Measurements from ENCODE around the gene USP24. TPM values are rescaled to one million over a fixed set of nuclear protein-coding genes. Genes with fewer than 3 reads are reported as not detected.

Gene USP24
- polyA plus RNA-seq, 1 of the 3 experiments (the other 2 are of a cell fraction) = 8.1 TPM

DNA sequence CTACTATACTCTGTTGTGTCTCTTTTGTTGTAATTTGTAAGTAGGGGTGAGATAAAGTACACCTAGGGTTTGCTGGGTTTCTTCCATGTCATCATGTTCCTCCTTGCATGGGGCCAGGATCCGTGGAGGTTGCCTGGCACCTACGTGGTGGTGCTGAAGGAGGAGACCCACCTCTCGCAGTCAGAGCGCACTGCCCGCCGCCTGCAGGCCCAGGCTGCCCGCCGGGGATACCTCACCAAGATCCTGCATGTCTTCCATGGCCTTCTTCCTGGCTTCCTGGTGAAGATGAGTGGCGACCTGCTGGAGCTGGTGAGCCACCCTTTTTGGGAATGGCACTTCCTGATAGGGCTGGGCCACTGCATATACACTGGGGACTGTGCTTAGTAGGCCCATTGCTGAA, 171.4 kb downstream of the USP24 start (continued):
- TF ChIP-seq, protein P1, sequence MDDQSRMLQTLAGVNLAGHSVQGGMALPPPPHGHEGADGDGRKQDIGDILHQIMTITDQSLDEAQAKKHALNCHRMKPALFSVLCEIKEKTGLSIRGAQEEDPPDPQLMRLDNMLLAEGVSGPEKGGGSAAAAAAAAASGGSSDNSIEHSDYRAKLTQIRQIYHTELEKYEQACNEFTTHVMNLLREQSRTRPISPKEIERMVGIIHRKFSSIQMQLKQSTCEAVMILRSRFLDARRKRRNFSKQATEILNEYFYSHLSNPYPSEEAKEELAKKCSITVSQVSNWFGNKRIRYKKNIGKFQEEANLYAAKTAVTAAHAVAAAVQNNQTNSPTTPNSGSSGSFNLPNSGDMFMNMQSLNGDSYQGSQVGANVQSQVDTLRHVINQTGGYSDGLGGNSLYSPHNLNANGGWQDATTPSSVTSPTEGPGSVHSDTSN (IDR thresholded peaks at IDR 0.05) = no peak
- no peak for TF ChIP-seq TCF12 (IDR thresholded peaks at IDR 0.05)
- TF ChIP-seq FOXJ3 (CRISPR knock-in tag; IDR thresholded peaks at IDR 0.05) = no peak
- no peak for TF ChIP-seq TAF1 (IDR thresholded peaks at IDR 0.05; ENCODE audit: borderline replicate concordance, low read depth, low read length)
- TF ChIP-seq RCOR1 (IDR thresholded peaks at IDR 0.05; ENCODE audit: low read length) = no peak
- TF ChIP-seq YY1 (IDR thresholded peaks at IDR 0.05; ENCODE audit: low read depth) = no peak
- no peak for TF ChIP-seq SMC3 (IDR thresholded peaks at IDR 0.05; ENCODE audit: low read depth, low read length)

DNA sequence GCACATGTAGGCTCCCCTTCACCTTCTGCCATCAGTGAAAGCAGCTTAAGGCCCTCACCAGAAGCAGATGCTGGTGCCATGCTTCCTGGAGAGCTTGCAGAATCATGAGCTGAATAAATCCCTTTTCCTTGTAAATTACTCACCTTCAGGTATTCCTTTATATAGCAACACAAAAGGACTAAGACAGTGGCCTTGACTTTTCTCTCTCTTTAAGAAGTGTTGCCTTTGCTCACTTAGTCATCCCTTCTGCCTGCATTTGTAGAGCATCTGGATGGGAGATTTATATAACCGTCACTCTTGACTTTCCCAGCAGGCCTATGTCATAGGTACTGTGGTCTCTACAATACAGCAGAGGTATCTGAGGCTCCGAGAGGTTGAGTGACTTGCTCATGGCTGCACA, 172.2 kb downstream of the USP24 start:
- no peaks in the 10 kb centered on the region for H3F3A ChIP-seq (replicated peaks; ENCODE audit: insufficient read depth)
- ChIA-PET POLR2A (no interaction called here), CTCF (interaction anchor here (3.1 kb wide), 1 partner anchor 21 kb away, joined by 9 read pairs; no protein-coding TSS in a partner anchor)
- H3K36me3 ChIP-seq (replicated peaks in 1 of 2; ENCODE audit: control insufficient read depth in 1 of 2, insufficient read depth in 2 of 2, low read length in 1 of 2) = no peaks in the 10 kb centered on the region
- WGBS (ENCODE audit: low lambda C conversion rate) = 65% methylated on average over 2 of the region's 2 CpGs
- H3K9ac ChIP-seq = no peak overlapping the region
- H3K27me3 ChIP-seq (ENCODE audit: insufficient read depth) = peaks cover 42% of the 10 kb centered on the region
- no peaks in the 10 kb centered on the region for H3K79me2 ChIP-seq (ENCODE audit: insufficient read depth)
- H2AFZ ChIP-seq (ENCODE audit: low read depth) = no peak overlapping the region
- H3K4me3 ChIP-seq (ENCODE audit: low read depth in 2 of 2, low read length in 1 of 2) = no peak overlapping the region
- peaks cover 0 to 16% of the 10 kb centered on the region in 2 experiments; a peak in 1 of 4 replicates for H3K4me1 ChIP-seq (ENCODE audit: control insufficient read depth in 1 of 2, insufficient read depth in 2 of 2, low read depth in 1 of 2, low read length in 1 of 2)
- TF ChIP-seq, protein P2, sequence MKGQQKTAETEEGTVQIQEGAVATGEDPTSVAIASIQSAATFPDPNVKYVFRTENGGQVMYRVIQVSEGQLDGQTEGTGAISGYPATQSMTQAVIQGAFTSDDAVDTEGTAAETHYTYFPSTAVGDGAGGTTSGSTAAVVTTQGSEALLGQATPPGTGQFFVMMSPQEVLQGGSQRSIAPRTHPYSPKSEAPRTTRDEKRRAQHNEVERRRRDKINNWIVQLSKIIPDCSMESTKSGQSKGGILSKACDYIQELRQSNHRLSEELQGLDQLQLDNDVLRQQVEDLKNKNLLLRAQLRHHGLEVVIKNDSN (IDR thresholded peaks at IDR 0.05; ENCODE audit: borderline replicate concordance, low read depth) = no peak
- TF ChIP-seq SIN3A (IDR thresholded peaks at IDR 0.05; ENCODE audit: borderline replicate concordance, low read depth, low read length) (no peak), GABPA (IDR thresholded peaks at IDR 0.05; ENCODE audit: low read depth) (no peak)
- no peaks in the 10 kb centered on the region for H3K9me2 ChIP-seq
- H3K4me2 ChIP-seq = no peak overlapping the region
- DNase-seq = no peak
- no peaks in the 10 kb centered on the region for H4K20me1 ChIP-seq (ENCODE audit: insufficient read depth)
- no peaks in the 10 kb centered on the region for H3K9me3 ChIP-seq
- H3K27ac ChIP-seq (ENCODE audit: low read depth in 2 of 2, low read length in 1 of 2) = no peak overlapping the region

DNA sequence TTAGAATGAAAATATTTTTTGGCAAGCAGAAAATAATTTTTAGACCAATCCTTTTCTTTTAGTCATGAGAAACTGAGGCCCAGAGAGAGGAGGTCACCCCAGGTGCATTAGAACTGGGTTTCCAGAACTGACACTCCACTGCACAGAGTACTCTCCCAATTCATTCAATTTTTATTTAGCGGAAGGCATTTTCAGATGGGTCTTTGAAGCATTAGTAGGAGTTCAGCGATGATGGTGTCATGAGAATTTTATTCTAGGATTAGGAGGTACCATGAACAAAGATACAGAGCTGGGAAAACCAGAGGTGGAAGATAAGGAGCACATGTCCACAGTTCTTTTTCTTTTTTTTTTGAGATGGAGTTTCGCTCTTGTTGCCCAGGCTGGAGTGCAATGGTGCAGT, 173.6 kb downstream of the USP24 start:
- Histone ChIP-seq H3K9me3 (no peaks in the 10 kb centered on the region), H3K9me2 (no peaks in the 10 kb centered on the region), H3K27me3 (ENCODE audit: insufficient read depth) (peaks cover 42% of the 10 kb centered on the region), H3F3A (replicated peaks; ENCODE audit: insufficient read depth) (no peaks in the 10 kb centered on the region), H4K20me1 (ENCODE audit: insufficient read depth) (no peaks in the 10 kb centered on the region), H3K27ac (ENCODE audit: low read depth in 2 of 2, low read length in 1 of 2) (no peak overlapping the region), H3K4me2 (no peak overlapping the region), H3K9ac (no peak overlapping the region), H2AFZ (ENCODE audit: low read depth) (no peak overlapping the region), H3K4me1 (ENCODE audit: control insufficient read depth in 1 of 2, insufficient read depth in 2 of 2, low read depth in 1 of 2, low read length in 1 of 2) (peaks cover 0 to 16% of the 10 kb centered on the region in 2 experiments; a peak in 1 of 4 replicates), H3K79me2 (ENCODE audit: insufficient read depth) (no peaks in the 10 kb centered on the region), H3K36me3 (replicated peaks in 1 of 2; ENCODE audit: control insufficient read depth in 1 of 2, insufficient read depth in 2 of 2, low read length in 1 of 2) (no peaks in the 10 kb centered on the region), H3K4me3 (ENCODE audit: low read depth in 2 of 2, low read length in 1 of 2) (no peak overlapping the region)
- 58% methylated on average over 3 of the region's 3 CpGs for WGBS (ENCODE audit: low lambda C conversion rate)
- TF ChIP-seq NFIC (IDR thresholded peaks at IDR 0.05; ENCODE audit: borderline replicate concordance) (no peak), ELF1 (IDR thresholded peaks at IDR 0.05) (no peak), TAF1 (IDR thresholded peaks at IDR 0.05; ENCODE audit: borderline replicate concordance, low read depth, low read length) (no peak), TEAD4 (IDR thresholded peaks at IDR 0.05; ENCODE audit: borderline replicate concordance, insufficient read depth) (no peak)
- TF ChIP-seq, protein P3, sequence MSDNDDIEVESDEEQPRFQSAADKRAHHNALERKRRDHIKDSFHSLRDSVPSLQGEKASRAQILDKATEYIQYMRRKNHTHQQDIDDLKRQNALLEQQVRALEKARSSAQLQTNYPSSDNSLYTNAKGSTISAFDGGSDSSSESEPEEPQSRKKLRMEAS (IDR thresholded peaks at IDR 0.05; ENCODE audit: low read depth) = no peak
- TF ChIP-seq, protein P4, sequence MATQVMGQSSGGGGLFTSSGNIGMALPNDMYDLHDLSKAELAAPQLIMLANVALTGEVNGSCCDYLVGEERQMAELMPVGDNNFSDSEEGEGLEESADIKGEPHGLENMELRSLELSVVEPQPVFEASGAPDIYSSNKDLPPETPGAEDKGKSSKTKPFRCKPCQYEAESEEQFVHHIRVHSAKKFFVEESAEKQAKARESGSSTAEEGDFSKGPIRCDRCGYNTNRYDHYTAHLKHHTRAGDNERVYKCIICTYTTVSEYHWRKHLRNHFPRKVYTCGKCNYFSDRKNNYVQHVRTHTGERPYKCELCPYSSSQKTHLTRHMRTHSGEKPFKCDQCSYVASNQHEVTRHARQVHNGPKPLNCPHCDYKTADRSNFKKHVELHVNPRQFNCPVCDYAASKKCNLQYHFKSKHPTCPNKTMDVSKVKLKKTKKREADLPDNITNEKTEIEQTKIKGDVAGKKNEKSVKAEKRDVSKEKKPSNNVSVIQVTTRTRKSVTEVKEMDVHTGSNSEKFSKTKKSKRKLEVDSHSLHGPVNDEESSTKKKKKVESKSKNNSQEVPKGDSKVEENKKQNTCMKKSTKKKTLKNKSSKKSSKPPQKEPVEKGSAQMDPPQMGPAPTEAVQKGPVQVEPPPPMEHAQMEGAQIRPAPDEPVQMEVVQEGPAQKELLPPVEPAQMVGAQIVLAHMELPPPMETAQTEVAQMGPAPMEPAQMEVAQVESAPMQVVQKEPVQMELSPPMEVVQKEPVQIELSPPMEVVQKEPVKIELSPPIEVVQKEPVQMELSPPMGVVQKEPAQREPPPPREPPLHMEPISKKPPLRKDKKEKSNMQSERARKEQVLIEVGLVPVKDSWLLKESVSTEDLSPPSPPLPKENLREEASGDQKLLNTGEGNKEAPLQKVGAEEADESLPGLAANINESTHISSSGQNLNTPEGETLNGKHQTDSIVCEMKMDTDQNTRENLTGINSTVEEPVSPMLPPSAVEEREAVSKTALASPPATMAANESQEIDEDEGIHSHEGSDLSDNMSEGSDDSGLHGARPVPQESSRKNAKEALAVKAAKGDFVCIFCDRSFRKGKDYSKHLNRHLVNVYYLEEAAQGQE (IDR thresholded peaks at IDR 0.05; ENCODE audit: low read depth, low read length) = no peak
- TF ChIP-seq, protein P5, sequence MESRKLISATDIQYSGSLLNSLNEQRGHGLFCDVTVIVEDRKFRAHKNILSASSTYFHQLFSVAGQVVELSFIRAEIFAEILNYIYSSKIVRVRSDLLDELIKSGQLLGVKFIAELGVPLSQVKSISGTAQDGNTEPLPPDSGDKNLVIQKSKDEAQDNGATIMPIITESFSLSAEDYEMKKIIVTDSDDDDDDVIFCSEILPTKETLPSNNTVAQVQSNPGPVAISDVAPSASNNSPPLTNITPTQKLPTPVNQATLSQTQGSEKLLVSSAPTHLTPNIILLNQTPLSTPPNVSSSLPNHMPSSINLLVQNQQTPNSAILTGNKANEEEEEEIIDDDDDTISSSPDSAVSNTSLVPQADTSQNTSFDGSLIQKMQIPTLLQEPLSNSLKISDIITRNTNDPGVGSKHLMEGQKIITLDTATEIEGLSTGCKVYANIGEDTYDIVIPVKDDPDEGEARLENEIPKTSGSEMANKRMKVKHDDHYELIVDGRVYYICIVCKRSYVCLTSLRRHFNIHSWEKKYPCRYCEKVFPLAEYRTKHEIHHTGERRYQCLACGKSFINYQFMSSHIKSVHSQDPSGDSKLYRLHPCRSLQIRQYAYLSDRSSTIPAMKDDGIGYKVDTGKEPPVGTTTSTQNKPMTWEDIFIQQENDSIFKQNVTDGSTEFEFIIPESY (IDR thresholded peaks at IDR 0.05; ENCODE audit: borderline replicate concordance, low read depth) = no peak
- DNase-seq = no peak
- ChIA-PET CTCF (interaction anchor here (0.6 to 1.0 kb wide), 2 partner anchors 91 to 189 kb away, joined by 3 to 4 read pairs; no protein-coding TSS in a partner anchor), POLR2A (no interaction called here)
